Measurements from ENCODE around the gene HBG1.

GRCh38 chr11:5223686-5224085 lies 26.0 kb downstream of the HBG1 start:
- TF ChIP-seq CTCF (IDR thresholded peaks at IDR 0.05) (no peak), POLR2A (IDR thresholded peaks at IDR 0.05) (no peak)

All from esophagus squamous epithelium (tissue), 4 donors.